Measurements from ENCODE around the gene RILPL2.

- TF ChIP-seq, protein P1, sequence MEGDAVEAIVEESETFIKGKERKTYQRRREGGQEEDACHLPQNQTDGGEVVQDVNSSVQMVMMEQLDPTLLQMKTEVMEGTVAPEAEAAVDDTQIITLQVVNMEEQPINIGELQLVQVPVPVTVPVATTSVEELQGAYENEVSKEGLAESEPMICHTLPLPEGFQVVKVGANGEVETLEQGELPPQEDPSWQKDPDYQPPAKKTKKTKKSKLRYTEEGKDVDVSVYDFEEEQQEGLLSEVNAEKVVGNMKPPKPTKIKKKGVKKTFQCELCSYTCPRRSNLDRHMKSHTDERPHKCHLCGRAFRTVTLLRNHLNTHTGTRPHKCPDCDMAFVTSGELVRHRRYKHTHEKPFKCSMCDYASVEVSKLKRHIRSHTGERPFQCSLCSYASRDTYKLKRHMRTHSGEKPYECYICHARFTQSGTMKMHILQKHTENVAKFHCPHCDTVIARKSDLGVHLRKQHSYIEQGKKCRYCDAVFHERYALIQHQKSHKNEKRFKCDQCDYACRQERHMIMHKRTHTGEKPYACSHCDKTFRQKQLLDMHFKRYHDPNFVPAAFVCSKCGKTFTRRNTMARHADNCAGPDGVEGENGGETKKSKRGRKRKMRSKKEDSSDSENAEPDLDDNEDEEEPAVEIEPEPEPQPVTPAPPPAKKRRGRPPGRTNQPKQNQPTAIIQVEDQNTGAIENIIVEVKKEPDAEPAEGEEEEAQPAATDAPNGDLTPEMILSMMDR (IDR thresholded peaks at IDR 0.05 in 8 of 11, conservative IDR thresholded peaks at IDR 0.05 in 3 of 11) = no peak
- TF ChIP-seq POLR2A (IDR thresholded peaks at IDR 0.05) (no peak), POLR2AphosphoS5 (IDR thresholded peaks at IDR 0.05) (peak in 1 of 3 donors; percentile 21)
Measured at GRCh38 chr12:123410041-123410412, 26.5 kb downstream of the RILPL2 start.

Data from spleen (tissue), 7 donors.